ENCODE results near the gene CUX1. TPM values are rescaled to one million over a fixed set of nuclear protein-coding genes. Genes with fewer than 3 reads are reported as not detected.

Gene CUX1
- total and polyA plus RNA-seq, 2 of the 13 experiments (the other 11 are each of a cell fraction or from before 2014, with no cell fraction given), result 13.7 to 14.9 TPM

DNA sequence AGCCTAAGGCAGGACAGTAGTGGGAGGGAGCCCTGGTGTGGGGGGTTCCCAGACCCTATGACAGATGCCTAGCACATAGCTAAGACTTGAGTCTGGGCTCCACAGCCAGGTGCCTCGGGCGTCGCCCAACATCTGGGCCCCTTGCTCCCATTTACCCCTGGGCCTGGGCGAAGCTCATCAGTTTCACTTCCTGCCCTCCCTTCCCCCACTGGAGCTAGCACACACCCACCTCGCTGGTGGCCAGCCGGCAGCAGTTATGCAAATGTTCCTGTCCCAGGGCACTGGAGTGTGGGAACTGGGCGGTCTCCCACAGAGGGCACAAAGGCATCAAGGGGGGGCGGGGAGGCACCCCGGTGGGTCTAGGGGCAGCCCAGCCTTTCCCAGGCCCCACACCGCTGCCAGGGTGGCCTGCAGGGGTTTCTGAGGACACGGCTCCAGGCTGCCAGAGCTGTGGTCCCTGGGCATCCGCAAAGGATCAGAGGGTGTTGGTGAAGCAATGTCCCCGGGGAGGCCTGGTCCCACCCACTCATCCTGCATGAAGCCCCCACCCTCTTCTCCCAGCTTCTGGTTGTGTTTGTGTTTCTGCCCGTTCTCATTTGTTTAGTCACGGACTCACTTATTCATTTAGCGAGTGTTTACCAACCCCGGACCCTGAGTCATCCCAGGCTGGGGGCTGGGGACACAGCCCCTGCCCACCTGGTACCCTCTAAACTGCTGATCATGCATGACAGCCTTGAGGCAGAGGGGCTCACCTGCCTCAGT is 489.7 kb downstream of the CUX1 start (continued):
- no peak for TF ChIP-seq TBX3 (IDR thresholded peaks at IDR 0.05; ENCODE audit: borderline replicate concordance)
- no peak for TF ChIP-seq SKI (IDR thresholded peaks at IDR 0.05; ENCODE audit: partially characterized antibody)
- no peak for TF ChIP-seq ZNF335 (CRISPR knock-in tag; IDR thresholded peaks at IDR 0.05)
- TF ChIP-seq, protein P1, sequence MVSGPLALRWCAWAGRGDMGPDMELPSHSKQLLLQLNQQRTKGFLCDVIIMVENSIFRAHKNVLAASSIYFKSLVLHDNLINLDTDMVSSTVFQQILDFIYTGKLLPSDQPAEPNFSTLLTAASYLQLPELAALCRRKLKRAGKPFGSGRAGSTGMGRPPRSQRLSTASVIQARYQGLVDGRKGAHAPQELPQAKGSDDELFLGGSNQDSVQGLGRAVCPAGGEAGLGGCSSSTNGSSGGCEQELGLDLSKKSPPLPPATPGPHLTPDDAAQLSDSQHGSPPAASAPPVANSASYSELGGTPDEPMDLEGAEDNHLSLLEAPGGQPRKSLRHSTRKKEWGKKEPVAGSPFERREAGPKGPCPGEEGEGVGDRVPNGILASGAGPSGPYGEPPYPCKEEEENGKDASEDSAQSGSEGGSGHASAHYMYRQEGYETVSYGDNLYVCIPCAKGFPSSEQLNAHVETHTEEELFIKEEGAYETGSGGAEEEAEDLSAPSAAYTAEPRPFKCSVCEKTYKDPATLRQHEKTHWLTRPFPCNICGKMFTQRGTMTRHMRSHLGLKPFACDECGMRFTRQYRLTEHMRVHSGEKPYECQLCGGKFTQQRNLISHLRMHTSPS (CRISPR knock-in tag; IDR thresholded peaks at IDR 0.05; ENCODE audit: low read depth), result peak; percentile 91
- TF ChIP-seq SNAPC2 (CRISPR knock-in tag; IDR thresholded peaks at IDR 0.05), result peak; percentile 89; the same call in 1 of the 2 replicates
- no peak for TF ChIP-seq YY1 (IDR thresholded peaks at IDR 0.05; ENCODE audit: insufficient read depth, insufficient replicate concordance, low read depth, low read length)
- TF ChIP-seq SP5 (CRISPR knock-in tag; IDR thresholded peaks at IDR 0.05; ENCODE audit: borderline replicate concordance, low read depth), result peak; percentile 16; the same call in 1 of the 2 replicates
- TF ChIP-seq ZNF44 (CRISPR knock-in tag; IDR thresholded peaks at IDR 0.05), result no peak
- TF ChIP-seq PAX8 (CRISPR knock-in tag; IDR thresholded peaks at IDR 0.05; ENCODE audit: borderline replicate concordance), result no peak
- TF ChIP-seq SALL1 (CRISPR knock-in tag; IDR thresholded peaks at IDR 0.05), result peak; percentile 48
- TF ChIP-seq, protein P2, sequence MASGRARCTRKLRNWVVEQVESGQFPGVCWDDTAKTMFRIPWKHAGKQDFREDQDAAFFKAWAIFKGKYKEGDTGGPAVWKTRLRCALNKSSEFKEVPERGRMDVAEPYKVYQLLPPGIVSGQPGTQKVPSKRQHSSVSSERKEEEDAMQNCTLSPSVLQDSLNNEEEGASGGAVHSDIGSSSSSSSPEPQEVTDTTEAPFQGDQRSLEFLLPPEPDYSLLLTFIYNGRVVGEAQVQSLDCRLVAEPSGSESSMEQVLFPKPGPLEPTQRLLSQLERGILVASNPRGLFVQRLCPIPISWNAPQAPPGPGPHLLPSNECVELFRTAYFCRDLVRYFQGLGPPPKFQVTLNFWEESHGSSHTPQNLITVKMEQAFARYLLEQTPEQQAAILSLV (CRISPR knock-in tag; IDR thresholded peaks at IDR 0.05; ENCODE audit: borderline replicate concordance), result no peak
- no peak for TF ChIP-seq ZFP36L1 (CRISPR knock-in tag; IDR thresholded peaks at IDR 0.05)
- TF ChIP-seq RXRA (CRISPR knock-in tag; IDR thresholded peaks at IDR 0.05), result peak; percentile 47; the same call in 1 of the 2 replicates
- TF ChIP-seq, protein P3, sequence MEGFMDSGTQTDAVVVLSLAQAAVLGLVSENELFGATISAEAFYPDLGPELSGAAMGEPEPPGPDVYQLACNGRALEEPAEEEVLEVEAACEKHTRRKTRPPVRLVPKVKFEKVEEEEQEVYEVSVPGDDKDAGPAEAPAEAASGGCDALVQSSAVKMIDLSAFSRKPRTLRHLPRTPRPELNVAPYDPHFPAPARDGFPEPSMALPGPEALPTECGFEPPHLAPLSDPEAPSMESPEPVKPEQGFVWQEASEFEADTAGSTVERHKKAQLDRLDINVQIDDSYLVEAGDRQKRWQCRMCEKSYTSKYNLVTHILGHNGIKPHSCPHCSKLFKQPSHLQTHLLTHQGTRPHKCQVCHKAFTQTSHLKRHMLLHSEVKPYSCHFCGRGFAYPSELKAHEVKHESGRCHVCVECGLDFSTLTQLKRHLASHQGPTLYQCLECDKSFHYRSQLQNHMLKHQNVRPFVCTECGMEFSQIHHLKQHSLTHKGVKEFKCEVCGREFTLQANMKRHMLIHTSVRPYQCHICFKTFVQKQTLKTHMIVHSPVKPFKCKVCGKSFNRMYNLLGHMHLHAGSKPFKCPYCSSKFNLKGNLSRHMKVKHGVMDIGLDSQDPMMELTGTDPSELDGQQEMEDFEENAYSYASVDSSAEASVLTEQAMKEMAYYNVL (CRISPR knock-in tag; IDR thresholded peaks at IDR 0.05; ENCODE audit: borderline replicate concordance), result no peak
- TF ChIP-seq, protein P4, sequence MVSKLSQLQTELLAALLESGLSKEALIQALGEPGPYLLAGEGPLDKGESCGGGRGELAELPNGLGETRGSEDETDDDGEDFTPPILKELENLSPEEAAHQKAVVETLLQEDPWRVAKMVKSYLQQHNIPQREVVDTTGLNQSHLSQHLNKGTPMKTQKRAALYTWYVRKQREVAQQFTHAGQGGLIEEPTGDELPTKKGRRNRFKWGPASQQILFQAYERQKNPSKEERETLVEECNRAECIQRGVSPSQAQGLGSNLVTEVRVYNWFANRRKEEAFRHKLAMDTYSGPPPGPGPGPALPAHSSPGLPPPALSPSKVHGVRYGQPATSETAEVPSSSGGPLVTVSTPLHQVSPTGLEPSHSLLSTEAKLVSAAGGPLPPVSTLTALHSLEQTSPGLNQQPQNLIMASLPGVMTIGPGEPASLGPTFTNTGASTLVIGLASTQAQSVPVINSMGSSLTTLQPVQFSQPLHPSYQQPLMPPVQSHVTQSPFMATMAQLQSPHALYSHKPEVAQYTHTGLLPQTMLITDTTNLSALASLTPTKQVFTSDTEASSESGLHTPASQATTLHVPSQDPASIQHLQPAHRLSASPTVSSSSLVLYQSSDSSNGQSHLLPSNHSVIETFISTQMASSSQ (IDR thresholded peaks at IDR 0.05; ENCODE audit: low read depth), result no peak
- TF ChIP-seq, protein P4 (CRISPR knock-in tag; IDR thresholded peaks at IDR 0.05; ENCODE audit: borderline replicate concordance), result no peak
- no peak for TF ChIP-seq ZNF101 (CRISPR knock-in tag; IDR thresholded peaks at IDR 0.05; ENCODE audit: borderline replicate concordance, low read depth)
- TF ChIP-seq, protein P5, sequence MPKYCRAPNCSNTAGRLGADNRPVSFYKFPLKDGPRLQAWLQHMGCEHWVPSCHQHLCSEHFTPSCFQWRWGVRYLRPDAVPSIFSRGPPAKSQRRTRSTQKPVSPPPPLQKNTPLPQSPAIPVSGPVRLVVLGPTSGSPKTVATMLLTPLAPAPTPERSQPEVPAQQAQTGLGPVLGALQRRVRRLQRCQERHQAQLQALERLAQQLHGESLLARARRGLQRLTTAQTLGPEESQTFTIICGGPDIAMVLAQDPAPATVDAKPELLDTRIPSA (CRISPR knock-in tag; IDR thresholded peaks at IDR 0.05; ENCODE audit: borderline replicate concordance), result no peak
- TF ChIP-seq NR2F1 (CRISPR knock-in tag; IDR thresholded peaks at IDR 0.05), result no peak
